Nephron progenitor cell (in vitro differentiated cells): Measurements from ENCODE around the gene KRT82.
"Not testable (repeated sequence)": the region's sequence is repeated elsewhere in the genome, so short reads cannot be mapped to it uniquely, and the experiment has no call there.

Source experiments
- DNase-seq: peaks from one replicate; pipeline ENCODE4 v3.0.0; 2021
- H3K27ac Mint-ChIP-seq: 2 replicates; pipeline ENCODE4 v1.8.0; 2021; ENCODE audit warnings: mild to moderate bottlenecking, moderate library complexity, mixed read lengths
- H3K27me3 Mint-ChIP-seq: 2 replicates; pipeline ENCODE4 v1.8.0; 2021; ENCODE audit warnings: mild to moderate bottlenecking, low read depth, mixed read lengths; ENCODE audit not compliant: poor library complexity
- H3K36me3 Mint-ChIP-seq: 2 replicates; pipeline ENCODE4 v1.8.0; 2021; ENCODE audit warnings: low read depth, mixed read lengths
- H3K4me1 Mint-ChIP-seq: 2 replicates; pipeline ENCODE4 v1.8.0; 2021; ENCODE audit warnings: mixed read lengths
- H3K4me3 Mint-ChIP-seq: 2 replicates; pipeline ENCODE4 v1.8.0; 2021; ENCODE audit warnings: mild to moderate bottlenecking, moderate library complexity, mixed read lengths
- H3K9me3 Mint-ChIP-seq: 2 replicates; pipeline ENCODE4 v1.8.0; 2021; ENCODE audit warnings: mild to moderate bottlenecking, moderate library complexity, mixed read lengths
- CTCF ChIP-seq: fragments of 200-600 bp; sonication (generic); IDR thresholded peaks from 2 replicates; pipeline ENCODE4 v1.5.0; 2021; ENCODE audit warnings: antibody characterized with exemption

Gene KRT82

GRCh38 chr12:52411815-52412214 lies 5.7 kb upstream of the KRT82 start:
- TF ChIP-seq CTCF = no peak
- Mint-ChIP-seq H3K4me1 (peaks cover 22% of the 10 kb centered on the region), H3K9me3 (peaks cover 18% of the 10 kb centered on the region), H3K36me3 (no peaks in the 10 kb centered on the region), H3K4me3 (no peak overlapping the region), H3K27ac (no peak overlapping the region), H3K27me3 (no peaks in the 10 kb centered on the region)
- DNase-seq = no peak

GRCh38 chr12:52410589-52411248 lies 4.6 kb upstream of the KRT82 start:
- not testable (repeated sequence) for H3K27me3 Mint-ChIP-seq, H3K4me3 Mint-ChIP-seq, H3K27ac Mint-ChIP-seq, DNase-seq, H3K36me3 Mint-ChIP-seq
- peaks cover 18% of the 10 kb centered on the region for H3K9me3 Mint-ChIP-seq
- H3K4me1 Mint-ChIP-seq = peaks cover 16% of the 10 kb centered on the region

- H3K9me3 Mint-ChIP-seq = peaks cover 18% of the 10 kb centered on the region
- no peak for TF ChIP-seq CTCF
- H3K27ac Mint-ChIP-seq = no peak overlapping the region
- H3K4me3 Mint-ChIP-seq = no peak overlapping the region
- H3K36me3 Mint-ChIP-seq = no peaks in the 10 kb centered on the region
- H3K27me3 Mint-ChIP-seq = no peaks in the 10 kb centered on the region
- H3K4me1 Mint-ChIP-seq = peaks cover under 1% of the 10 kb centered on the region
- DNase-seq = no peak
These were observed 1.8 kb upstream of the KRT82 start for GRCh38 chr12:52407918-52408317.

- Mint-ChIP-seq H3K36me3 (no peaks in the 10 kb centered on the region), H3K9me3 (peaks cover 11% of the 10 kb centered on the region), H3K27me3 (peaks cover 6% of the 10 kb centered on the region), H3K4me3 (no peak overlapping the region), H3K4me1 (no peaks in the 10 kb centered on the region), H3K27ac (no peak overlapping the region)
- DNase-seq = no peak
- no peak for TF ChIP-seq CTCF
These were observed 1.2 kb downstream of the KRT82 start for GRCh38 chr12:52404951-52405350.

- Mint-ChIP-seq H3K36me3 (no peaks in the 10 kb centered on the region), H3K4me1 (no peaks in the 10 kb centered on the region), H3K4me3 (no peak overlapping the region), H3K27ac (no peak overlapping the region), H3K27me3 (peaks cover 6% of the 10 kb centered on the region), H3K9me3 (peaks cover 8% of the 10 kb centered on the region)
- TF ChIP-seq CTCF = no peak
- no peak for DNase-seq
These were observed 2.6 kb downstream of the KRT82 start for GRCh38 chr12:52403561-52403960.

GRCh38 chr12:52402873-52403540 lies 3.1 kb downstream of the KRT82 start:
- no peak for DNase-seq
- peaks cover 6% of the 10 kb centered on the region for H3K27me3 Mint-ChIP-seq
- H3K4me1 Mint-ChIP-seq = no peaks in the 10 kb centered on the region
- no peak overlapping the region for H3K4me3 Mint-ChIP-seq
- no peak for TF ChIP-seq CTCF
- peaks cover 3% of the 10 kb centered on the region for H3K9me3 Mint-ChIP-seq
- no peak overlapping the region for H3K27ac Mint-ChIP-seq
- H3K36me3 Mint-ChIP-seq = no peaks in the 10 kb centered on the region
